Astrocyte (in vitro differentiated cells and primary cell): ENCODE data around the gene RIGI.

ENCODE experiments used
- EZH2 ChIP-seq: IDR thresholded peaks from 2 replicates; pipeline ENCODE4 v1.6.1; 2012; ENCODE audit warnings: mild to moderate bottlenecking, low read length, inconsistent platforms; ENCODE audit not compliant: insufficient read depth
- TF ChIP-seq, protein P1 (sequence below): IDR thresholded peaks from 2 replicates; pipeline ENCODE4 v1.5.1; 2011; ENCODE audit warnings: low read depth, mild to moderate bottlenecking, inconsistent platforms, low read length, moderate library complexity; ENCODE audit not compliant: insufficient read depth

DNA sequence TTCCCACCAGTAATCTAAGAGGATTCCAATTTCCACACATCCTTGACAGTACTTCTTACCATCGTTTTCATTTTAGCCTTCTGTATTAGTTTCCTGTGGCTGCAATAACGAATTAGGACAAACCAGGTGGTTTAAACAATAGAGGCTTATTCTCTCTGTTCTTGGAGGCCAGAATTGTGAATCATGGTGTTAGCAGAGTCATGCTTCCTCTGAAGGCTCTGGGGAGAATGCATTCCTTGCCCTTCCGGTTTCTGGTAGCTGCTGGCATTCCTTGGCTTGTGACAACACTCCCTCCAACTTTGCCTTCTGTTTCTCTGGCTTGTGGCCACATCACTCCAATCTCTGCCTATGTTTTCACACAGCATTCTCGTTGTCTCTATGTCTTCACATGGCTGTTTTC, 23.5 kb downstream of the RIGI start:
- TF ChIP-seq, protein P1, sequence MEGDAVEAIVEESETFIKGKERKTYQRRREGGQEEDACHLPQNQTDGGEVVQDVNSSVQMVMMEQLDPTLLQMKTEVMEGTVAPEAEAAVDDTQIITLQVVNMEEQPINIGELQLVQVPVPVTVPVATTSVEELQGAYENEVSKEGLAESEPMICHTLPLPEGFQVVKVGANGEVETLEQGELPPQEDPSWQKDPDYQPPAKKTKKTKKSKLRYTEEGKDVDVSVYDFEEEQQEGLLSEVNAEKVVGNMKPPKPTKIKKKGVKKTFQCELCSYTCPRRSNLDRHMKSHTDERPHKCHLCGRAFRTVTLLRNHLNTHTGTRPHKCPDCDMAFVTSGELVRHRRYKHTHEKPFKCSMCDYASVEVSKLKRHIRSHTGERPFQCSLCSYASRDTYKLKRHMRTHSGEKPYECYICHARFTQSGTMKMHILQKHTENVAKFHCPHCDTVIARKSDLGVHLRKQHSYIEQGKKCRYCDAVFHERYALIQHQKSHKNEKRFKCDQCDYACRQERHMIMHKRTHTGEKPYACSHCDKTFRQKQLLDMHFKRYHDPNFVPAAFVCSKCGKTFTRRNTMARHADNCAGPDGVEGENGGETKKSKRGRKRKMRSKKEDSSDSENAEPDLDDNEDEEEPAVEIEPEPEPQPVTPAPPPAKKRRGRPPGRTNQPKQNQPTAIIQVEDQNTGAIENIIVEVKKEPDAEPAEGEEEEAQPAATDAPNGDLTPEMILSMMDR, result no peak
- TF ChIP-seq EZH2, result no peak
